ENCODE data around the gene SHB. TPM values are rescaled to one million over a fixed set of nuclear protein-coding genes. Genes with fewer than 3 reads are reported as not detected.

The SHB gene
- total RNA-seq, 1 experiment from 2014 or later, result 7.6 TPM

DNA sequence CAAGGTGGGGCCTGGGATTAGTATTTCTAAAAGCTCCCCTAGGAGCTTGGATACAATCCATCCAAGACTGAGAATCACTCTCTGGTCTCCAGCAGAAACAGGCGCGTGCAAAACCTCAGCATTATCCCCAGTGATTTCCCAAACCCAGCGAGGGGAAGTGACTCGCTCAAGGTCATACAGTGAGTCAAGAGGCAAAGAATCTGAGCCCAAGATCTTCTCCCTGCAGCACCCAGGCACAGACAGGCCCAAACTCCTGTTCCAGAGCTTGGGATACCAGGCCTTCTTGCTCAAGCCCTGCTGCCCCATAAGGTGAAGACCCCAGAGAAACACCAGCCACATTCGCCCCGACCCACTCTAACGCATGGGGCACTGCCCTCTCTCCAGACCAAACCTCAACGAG lies 33.2 kb downstream of the SHB start:
- TF ChIP-seq, protein P1, sequence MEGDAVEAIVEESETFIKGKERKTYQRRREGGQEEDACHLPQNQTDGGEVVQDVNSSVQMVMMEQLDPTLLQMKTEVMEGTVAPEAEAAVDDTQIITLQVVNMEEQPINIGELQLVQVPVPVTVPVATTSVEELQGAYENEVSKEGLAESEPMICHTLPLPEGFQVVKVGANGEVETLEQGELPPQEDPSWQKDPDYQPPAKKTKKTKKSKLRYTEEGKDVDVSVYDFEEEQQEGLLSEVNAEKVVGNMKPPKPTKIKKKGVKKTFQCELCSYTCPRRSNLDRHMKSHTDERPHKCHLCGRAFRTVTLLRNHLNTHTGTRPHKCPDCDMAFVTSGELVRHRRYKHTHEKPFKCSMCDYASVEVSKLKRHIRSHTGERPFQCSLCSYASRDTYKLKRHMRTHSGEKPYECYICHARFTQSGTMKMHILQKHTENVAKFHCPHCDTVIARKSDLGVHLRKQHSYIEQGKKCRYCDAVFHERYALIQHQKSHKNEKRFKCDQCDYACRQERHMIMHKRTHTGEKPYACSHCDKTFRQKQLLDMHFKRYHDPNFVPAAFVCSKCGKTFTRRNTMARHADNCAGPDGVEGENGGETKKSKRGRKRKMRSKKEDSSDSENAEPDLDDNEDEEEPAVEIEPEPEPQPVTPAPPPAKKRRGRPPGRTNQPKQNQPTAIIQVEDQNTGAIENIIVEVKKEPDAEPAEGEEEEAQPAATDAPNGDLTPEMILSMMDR (IDR thresholded peaks at IDR 0.05; ENCODE audit: unreplicated experiment), result no peak
- CTCF ChIA-PET, result interaction anchor here (0.6 kb wide), 1 partner anchor 25 kb away, joined by 3 read pairs; no protein-coding TSS in a partner anchor
- intact Hi-C loops (cut with micrococcal nuclease; ENCODE audit: unreplicated experiment), result no loop called here
- Mint-ChIP-seq H3K27ac (ENCODE audit: unreplicated experiment) (no peak overlapping the region), H3K36me3 (ENCODE audit: insufficient read depth, unreplicated experiment) (peaks cover 4% of the 10 kb centered on the region), H3K9me3 (ENCODE audit: low read depth, unreplicated experiment) (no peaks in the 10 kb centered on the region), H3K4me1 (ENCODE audit: low read depth, unreplicated experiment) (peaks cover 26% of the 10 kb centered on the region), H3K27me3 (ENCODE audit: unreplicated experiment) (no peaks in the 10 kb centered on the region), H3K4me3 (ENCODE audit: low read depth, unreplicated experiment) (no peak overlapping the region)
- no TSS peak for BruUV-seq (replicated peaks)
- DNase-seq, result no peak

DNA sequence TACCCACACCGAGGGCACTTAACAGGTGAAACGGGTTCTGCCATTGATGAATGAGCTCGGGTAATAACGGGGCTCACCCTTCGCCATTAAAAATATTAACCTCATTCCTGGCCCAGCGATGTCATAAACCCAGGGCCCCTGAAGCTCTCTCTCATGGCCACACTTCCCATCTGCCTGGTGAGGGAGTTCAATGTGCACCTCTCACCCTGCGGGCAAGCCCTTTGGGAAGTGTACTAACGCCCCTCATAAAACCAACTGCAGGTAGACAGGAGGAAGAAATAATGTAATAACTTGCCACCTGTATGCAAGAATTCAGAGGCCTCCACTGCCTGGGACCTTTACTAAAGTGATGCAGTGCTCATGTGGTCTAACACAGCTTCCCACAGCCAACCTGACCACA lies 35.1 kb downstream of the SHB start:
- CTCF ChIA-PET, result no interaction called here
- no peak for DNase-seq
- peaks cover 4% of the 10 kb centered on the region for H3K36me3 Mint-ChIP-seq (ENCODE audit: insufficient read depth, unreplicated experiment)
- peaks cover 26% of the 10 kb centered on the region for H3K4me1 Mint-ChIP-seq (ENCODE audit: low read depth, unreplicated experiment)
- intact Hi-C loops (cut with micrococcal nuclease; ENCODE audit: unreplicated experiment), result no loop called here
- no peak overlapping the region for H3K4me3 Mint-ChIP-seq (ENCODE audit: low read depth, unreplicated experiment)
- TF ChIP-seq, protein P1 (IDR thresholded peaks at IDR 0.05; ENCODE audit: unreplicated experiment), result no peak
- no peak overlapping the region for H3K27ac Mint-ChIP-seq (ENCODE audit: unreplicated experiment)
- H3K27me3 Mint-ChIP-seq (ENCODE audit: unreplicated experiment), result no peaks in the 10 kb centered on the region
- no peaks in the 10 kb centered on the region for H3K9me3 Mint-ChIP-seq (ENCODE audit: low read depth, unreplicated experiment)
- no TSS peak for BruUV-seq (replicated peaks)

DNA sequence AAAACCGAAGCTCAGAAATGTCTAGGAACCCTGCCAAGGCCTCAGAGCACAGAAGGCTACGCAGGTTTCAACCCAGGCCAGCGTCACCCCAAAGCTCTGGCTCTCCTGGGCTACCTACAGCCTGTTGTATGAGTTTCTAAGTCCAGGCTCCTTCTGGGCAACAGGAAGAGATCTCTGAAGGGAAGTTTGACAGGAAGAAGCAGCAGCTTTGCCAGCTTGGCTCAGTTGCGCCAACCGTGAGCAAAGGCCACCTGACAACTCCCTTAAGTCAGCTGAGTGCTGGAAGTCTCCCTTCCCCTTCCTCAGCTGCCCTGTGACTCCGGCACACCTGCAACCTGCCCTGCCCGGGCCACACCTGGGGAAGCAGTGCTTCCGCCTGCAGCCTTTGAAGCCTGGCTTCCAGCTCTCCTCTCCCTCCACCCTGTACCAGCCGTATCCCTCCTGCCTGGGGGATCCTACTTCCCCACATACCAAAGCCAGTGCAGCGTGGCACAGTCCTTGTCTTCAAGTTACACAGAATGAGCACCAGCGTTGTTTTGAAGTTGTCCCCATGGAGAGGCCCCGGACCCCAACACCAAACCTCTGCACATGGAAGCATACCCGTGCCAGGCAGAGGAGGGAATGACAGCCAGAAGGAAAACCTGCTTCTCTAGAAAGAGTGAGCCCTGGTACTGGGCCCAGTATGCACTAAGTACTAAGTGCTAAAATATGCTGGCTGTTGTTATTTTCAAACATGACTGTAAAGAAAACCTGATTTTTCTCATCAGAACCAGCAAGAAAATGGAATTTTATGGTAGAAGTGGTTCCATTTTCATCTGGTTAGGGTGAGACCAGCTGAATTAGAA lies 36.5 kb downstream of the SHB start:
- peak; percentile 19 for DNase-seq

GRCh38 chr9:38031594-38031993 lies 37.4 kb downstream of the SHB start:
- Mint-ChIP-seq H3K9me3 (ENCODE audit: low read depth, unreplicated experiment) (no peaks in the 10 kb centered on the region), H3K36me3 (ENCODE audit: insufficient read depth, unreplicated experiment) (no peaks in the 10 kb centered on the region), H3K27ac (ENCODE audit: unreplicated experiment) (no peak overlapping the region), H3K4me1 (ENCODE audit: low read depth, unreplicated experiment) (peaks cover 16% of the 10 kb centered on the region), H3K27me3 (ENCODE audit: unreplicated experiment) (no peaks in the 10 kb centered on the region), H3K4me3 (ENCODE audit: low read depth, unreplicated experiment) (no peak overlapping the region)
- CTCF ChIA-PET, result interaction anchor here (1.7 kb wide), 1 partner anchor 14 kb away, joined by 4 read pairs; no protein-coding TSS in a partner anchor
- intact Hi-C loops (cut with micrococcal nuclease; ENCODE audit: unreplicated experiment), result no loop called here
- DNase-seq, result no peak
- TF ChIP-seq, protein P1 (IDR thresholded peaks at IDR 0.05; ENCODE audit: unreplicated experiment), result no peak
- no TSS peak for BruUV-seq (replicated peaks)

More for the DNA sequence above, 36.5 kb downstream of the SHB start:
- peak overlapping the region; percentile 36 for H3K27ac Mint-ChIP-seq (ENCODE audit: unreplicated experiment)
- H3K4me1 Mint-ChIP-seq (ENCODE audit: low read depth, unreplicated experiment), result peaks cover 25% of the 10 kb centered on the region
- intact Hi-C loops (cut with micrococcal nuclease; ENCODE audit: unreplicated experiment), result no loop called here
- H3K4me3 Mint-ChIP-seq (ENCODE audit: low read depth, unreplicated experiment), result peak overlapping the region; percentile 44
- no TSS peak for BruUV-seq (replicated peaks)
- H3K36me3 Mint-ChIP-seq (ENCODE audit: insufficient read depth, unreplicated experiment), result no peaks in the 10 kb centered on the region
- TF ChIP-seq, protein P1 (IDR thresholded peaks at IDR 0.05; ENCODE audit: unreplicated experiment), result no peak
- CTCF ChIA-PET, result interaction anchor here (1.7 kb wide), 1 partner anchor 15 kb away, joined by 4 read pairs; no protein-coding TSS in a partner anchor
- H3K27me3 Mint-ChIP-seq (ENCODE audit: unreplicated experiment), result no peaks in the 10 kb centered on the region
- H3K9me3 Mint-ChIP-seq (ENCODE audit: low read depth, unreplicated experiment), result no peaks in the 10 kb centered on the region
